Measurements from ENCODE around the gene RNU6-1.

Gene RNU6-1

DNA sequence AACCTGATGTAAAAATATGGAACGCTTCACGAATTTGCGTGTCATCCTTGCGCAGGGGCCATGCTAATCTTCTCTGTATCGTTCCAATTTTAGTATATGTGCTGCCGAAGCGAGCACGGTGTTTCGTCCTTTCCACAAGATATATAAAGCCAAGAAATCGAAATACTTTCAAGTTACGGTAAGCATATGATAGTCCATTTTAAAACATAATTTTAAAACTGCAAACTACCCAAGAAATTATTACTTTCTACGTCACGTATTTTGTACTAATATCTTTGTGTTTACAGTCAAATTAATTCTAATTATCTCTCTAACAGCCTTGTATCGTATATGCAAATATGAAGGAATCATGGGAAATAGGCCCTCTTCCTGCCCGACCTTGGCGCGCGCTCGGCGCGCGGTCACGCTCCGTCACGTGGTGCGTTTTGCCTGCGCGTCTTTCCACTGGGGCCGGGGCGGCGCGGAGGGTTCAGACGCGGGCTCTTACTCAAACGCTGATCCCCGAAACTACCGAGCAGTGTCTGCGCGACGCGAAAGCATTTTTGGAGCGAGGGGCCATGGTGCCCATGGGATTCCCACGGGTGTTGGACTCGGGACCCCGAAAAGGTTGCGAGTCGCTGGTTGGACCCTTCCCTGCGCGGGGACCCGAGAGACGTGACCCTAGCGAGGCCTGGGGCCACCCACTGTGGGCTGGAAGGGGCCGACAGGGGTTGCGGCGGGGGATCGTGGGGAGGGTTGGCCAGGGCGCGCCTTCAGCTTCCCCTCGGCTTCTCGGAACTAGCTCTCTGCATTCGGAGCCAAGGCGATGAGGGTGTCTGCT lies at the start of gene RNU6-1:
Gene RNU6-1, minus strand, starts transcription at position 117 of the 820 bp plus-strand sequence.
- H3K27ac ChIP-seq (ENCODE audit: low read depth, low read length) = peak within 1 kb of the TSS; percentile 97
- no peaks in the 10 kb centered on the region for H3K9me3 ChIP-seq (ENCODE audit: control insufficient read depth in 1 of 2, low read length in 2 of 2)
- peak within 1 kb of the TSS; percentile 93 to 97 for H3K4me3 ChIP-seq (ENCODE audit: low read depth in 1 of 2, low read length in 2 of 2)
- peaks cover 9 to 16% of the 10 kb centered on the region in 2 donors for H3K27me3 ChIP-seq (ENCODE audit: control insufficient read depth in 1 of 2, insufficient read depth in 2 of 2, low read length in 2 of 2)
- H3K9ac ChIP-seq (ENCODE audit: low read depth in 1 of 2, low read length in 2 of 2) = peak within 1 kb of the TSS; percentile 93 to 99
- H3K36me3 ChIP-seq (ENCODE audit: control insufficient read depth in 1 of 2, insufficient read depth in 2 of 2, low read length in 2 of 2) = no peaks in the 10 kb centered on the region
- peaks cover 25 to 26% of the 10 kb centered on the region in 2 donors for H3K4me1 ChIP-seq (ENCODE audit: control insufficient read depth in 1 of 2, insufficient read depth in 2 of 2, low read length in 2 of 2)

GRCh38 chr15:67887776-67888175 lies 47.9 kb upstream of the RNU6-1 start:
- Histone ChIP-seq H3K27me3 (ENCODE audit: control insufficient read depth in 1 of 2, insufficient read depth in 2 of 2, low read length in 2 of 2) (no peaks in the 10 kb centered on the region), H3K36me3 (ENCODE audit: control insufficient read depth in 1 of 2, insufficient read depth in 2 of 2, low read length in 2 of 2) (no peaks in the 10 kb centered on the region), H3K4me3 (ENCODE audit: low read depth in 1 of 2, low read length in 2 of 2) (no peak overlapping the region), H3K4me1 (ENCODE audit: control insufficient read depth in 1 of 2, insufficient read depth in 2 of 2, low read length in 2 of 2) (peaks cover 16 to 19% of the 10 kb centered on the region in 2 donors), H3K27ac (ENCODE audit: low read depth, low read length) (no peak overlapping the region), H3K9me3 (ENCODE audit: control insufficient read depth in 1 of 2, low read length in 2 of 2) (no peaks in the 10 kb centered on the region), H3K9ac (ENCODE audit: low read depth in 1 of 2, low read length in 2 of 2) (no peak overlapping the region)

- Histone ChIP-seq H3K36me3 (ENCODE audit: control insufficient read depth in 1 of 2, insufficient read depth in 2 of 2, low read length in 2 of 2) (no peaks in the 10 kb centered on the region), H3K4me1 (ENCODE audit: control insufficient read depth in 1 of 2, insufficient read depth in 2 of 2, low read length in 2 of 2) (peaks cover 17 to 19% of the 10 kb centered on the region in 2 donors), H3K27ac (ENCODE audit: low read depth, low read length) (no peak overlapping the region), H3K27me3 (ENCODE audit: control insufficient read depth in 1 of 2, insufficient read depth in 2 of 2, low read length in 2 of 2) (no peaks in the 10 kb centered on the region), H3K9me3 (ENCODE audit: control insufficient read depth in 1 of 2, low read length in 2 of 2) (no peaks in the 10 kb centered on the region), H3K9ac (ENCODE audit: low read depth in 1 of 2, low read length in 2 of 2) (no peak overlapping the region), H3K4me3 (ENCODE audit: low read depth in 1 of 2, low read length in 2 of 2) (no peak overlapping the region)
Observed at GRCh38 chr15:67885861-67886260, 46.0 kb upstream of the RNU6-1 start.

DNA sequence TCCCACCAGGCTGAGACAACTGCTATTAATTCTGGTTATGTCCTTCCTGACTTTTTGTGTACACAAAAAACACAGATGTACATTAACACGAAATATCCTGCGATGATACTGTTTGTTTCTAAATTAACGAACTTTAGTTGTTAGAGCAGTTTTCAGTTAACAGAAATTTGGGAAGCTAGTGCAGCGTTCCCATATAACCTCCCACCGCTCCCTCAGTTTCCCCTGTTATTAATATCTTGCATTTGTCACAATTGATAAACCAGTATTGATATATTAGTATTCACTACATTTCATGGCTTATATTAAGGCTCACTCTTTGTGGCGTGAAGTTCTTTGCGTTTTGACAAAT lies 45.3 kb upstream of the RNU6-1 start:
- no peaks in the 10 kb centered on the region for H3K36me3 ChIP-seq (ENCODE audit: control insufficient read depth in 1 of 2, insufficient read depth in 2 of 2, low read length in 2 of 2)
- peaks cover 19 to 20% of the 10 kb centered on the region in 2 donors for H3K4me1 ChIP-seq (ENCODE audit: control insufficient read depth in 1 of 2, insufficient read depth in 2 of 2, low read length in 2 of 2)
- H3K4me3 ChIP-seq (ENCODE audit: low read depth in 1 of 2, low read length in 2 of 2) = peak overlapping the region; percentile 57 to 66
- H3K27me3 ChIP-seq (ENCODE audit: control insufficient read depth in 1 of 2, insufficient read depth in 2 of 2, low read length in 2 of 2) = no peaks in the 10 kb centered on the region
- peak overlapping the region; percentile 83 for H3K27ac ChIP-seq (ENCODE audit: low read depth, low read length)
- peak overlapping the region; percentile 56 to 84 for H3K9ac ChIP-seq (ENCODE audit: low read depth in 1 of 2, low read length in 2 of 2)
- no peaks in the 10 kb centered on the region for H3K9me3 ChIP-seq (ENCODE audit: control insufficient read depth in 1 of 2, low read length in 2 of 2)

DNA sequence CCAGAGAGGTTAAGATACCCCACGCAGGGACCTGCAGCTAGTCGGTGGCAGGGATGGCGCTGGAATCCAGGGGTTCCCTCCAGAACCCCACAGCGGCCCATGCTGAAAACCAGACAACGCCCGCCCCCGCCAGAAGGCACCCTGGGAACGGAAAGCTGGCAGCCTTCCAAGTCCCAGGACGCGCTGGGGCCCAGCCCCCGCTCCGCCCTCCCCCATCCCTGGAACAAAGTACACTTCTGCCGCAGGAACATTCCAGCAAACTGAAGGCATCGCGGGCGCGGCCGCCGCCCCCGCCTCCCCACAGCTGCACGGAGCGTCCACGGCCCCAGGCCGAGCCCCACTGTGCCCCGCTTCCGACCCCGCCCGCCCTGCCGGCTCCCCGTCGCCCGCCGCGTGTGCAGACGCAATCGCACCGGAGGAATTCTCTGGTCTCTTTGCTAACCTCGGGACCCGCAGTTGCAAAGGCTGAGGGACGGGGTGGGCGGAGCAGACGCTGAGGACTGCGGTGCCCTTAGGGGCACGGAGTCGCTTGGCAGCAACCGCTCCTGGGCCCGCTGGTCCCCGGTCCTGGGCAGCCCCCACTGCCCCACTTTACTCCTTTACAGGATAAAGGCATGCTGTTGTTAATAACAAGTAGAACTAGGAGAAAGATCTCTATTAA lies 44.8 kb upstream of the RNU6-1 start:
- H3K9ac ChIP-seq (ENCODE audit: low read depth in 1 of 2, low read length in 2 of 2) = peak overlapping the region; percentile 56 to 84

GRCh38 chr15:67884009-67884408 lies 44.2 kb upstream of the RNU6-1 start:
- Histone ChIP-seq H3K27me3 (ENCODE audit: control insufficient read depth in 1 of 2, insufficient read depth in 2 of 2, low read length in 2 of 2) (no peaks in the 10 kb centered on the region), H3K36me3 (ENCODE audit: control insufficient read depth in 1 of 2, insufficient read depth in 2 of 2, low read length in 2 of 2) (no peaks in the 10 kb centered on the region), H3K9ac (ENCODE audit: low read depth in 1 of 2, low read length in 2 of 2) (peak overlapping the region in 1 of 2 donors; percentile 48), H3K9me3 (ENCODE audit: control insufficient read depth in 1 of 2, low read length in 2 of 2) (no peaks in the 10 kb centered on the region), H3K27ac (ENCODE audit: low read depth, low read length) (no peak overlapping the region), H3K4me1 (ENCODE audit: control insufficient read depth in 1 of 2, insufficient read depth in 2 of 2, low read length in 2 of 2) (peaks cover 19 to 20% of the 10 kb centered on the region in 2 donors), H3K4me3 (ENCODE audit: low read depth in 1 of 2, low read length in 2 of 2) (peak overlapping the region; percentile 57 to 66)

More for the DNA sequence above, 44.8 kb upstream of the RNU6-1 start:
- Histone ChIP-seq H3K36me3 (ENCODE audit: control insufficient read depth in 1 of 2, insufficient read depth in 2 of 2, low read length in 2 of 2) (no peaks in the 10 kb centered on the region), H3K27ac (ENCODE audit: low read depth, low read length) (peak overlapping the region; percentile 83), H3K27me3 (ENCODE audit: control insufficient read depth in 1 of 2, insufficient read depth in 2 of 2, low read length in 2 of 2) (no peaks in the 10 kb centered on the region), H3K4me1 (ENCODE audit: control insufficient read depth in 1 of 2, insufficient read depth in 2 of 2, low read length in 2 of 2) (peaks cover 19 to 20% of the 10 kb centered on the region in 2 donors), H3K4me3 (ENCODE audit: low read depth in 1 of 2, low read length in 2 of 2) (peak overlapping the region; percentile 57 to 66), H3K9me3 (ENCODE audit: control insufficient read depth in 1 of 2, low read length in 2 of 2) (no peaks in the 10 kb centered on the region)

GRCh38 chr15:67883234-67883773 lies 43.5 kb upstream of the RNU6-1 start:
- no peaks in the 10 kb centered on the region for H3K27me3 ChIP-seq (ENCODE audit: control insufficient read depth in 1 of 2, insufficient read depth in 2 of 2, low read length in 2 of 2)
- no peaks in the 10 kb centered on the region for H3K9me3 ChIP-seq (ENCODE audit: control insufficient read depth in 1 of 2, low read length in 2 of 2)
- H3K27ac ChIP-seq (ENCODE audit: low read depth, low read length) = no peak overlapping the region
- no peak overlapping the region for H3K9ac ChIP-seq (ENCODE audit: low read depth in 1 of 2, low read length in 2 of 2)
- H3K4me1 ChIP-seq (ENCODE audit: control insufficient read depth in 1 of 2, insufficient read depth in 2 of 2, low read length in 2 of 2) = peaks cover 19 to 20% of the 10 kb centered on the region in 2 donors
- H3K36me3 ChIP-seq (ENCODE audit: control insufficient read depth in 1 of 2, insufficient read depth in 2 of 2, low read length in 2 of 2) = no peaks in the 10 kb centered on the region
- H3K4me3 ChIP-seq (ENCODE audit: low read depth in 1 of 2, low read length in 2 of 2) = no peak overlapping the region

DNA sequence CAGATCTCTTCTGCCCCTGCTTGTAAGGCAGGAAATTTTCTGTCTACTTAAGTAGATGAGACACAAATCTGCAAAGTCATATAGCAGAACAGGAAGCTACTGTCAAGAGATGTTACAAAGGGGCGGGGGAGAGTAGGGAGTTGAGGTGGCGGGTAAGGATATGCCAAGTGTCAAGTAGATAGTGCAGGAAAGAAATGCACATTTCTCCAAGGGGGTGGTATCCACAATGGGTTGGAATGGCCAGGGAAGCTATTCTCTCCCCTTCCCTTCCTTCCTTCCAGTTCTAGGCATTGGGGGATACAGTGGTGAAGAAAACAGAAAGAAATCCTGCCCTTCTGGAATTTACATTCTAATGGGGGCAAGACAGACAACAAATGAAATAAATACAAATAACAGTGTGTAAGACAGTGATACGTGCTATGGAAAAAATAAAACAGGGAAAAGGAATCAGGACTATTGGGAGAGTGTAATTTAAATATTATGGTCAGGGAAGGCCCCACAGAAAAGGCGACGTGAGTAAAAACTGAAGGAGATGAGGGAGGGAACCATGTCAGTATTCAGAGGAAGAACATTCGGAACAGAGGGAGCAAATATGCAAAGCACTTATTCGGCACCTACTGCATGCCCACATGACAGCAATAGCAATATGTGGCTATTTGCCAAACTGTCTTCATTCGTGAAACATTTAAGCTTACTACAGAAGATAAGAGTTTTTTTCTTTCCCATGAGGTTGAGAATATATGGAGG lies 42.8 kb upstream of the RNU6-1 start:
- no peaks in the 10 kb centered on the region for H3K27me3 ChIP-seq (ENCODE audit: control insufficient read depth in 1 of 2, insufficient read depth in 2 of 2, low read length in 2 of 2)
- H3K4me3 ChIP-seq (ENCODE audit: low read depth in 1 of 2, low read length in 2 of 2) = no peak overlapping the region
- H3K9me3 ChIP-seq (ENCODE audit: control insufficient read depth in 1 of 2, low read length in 2 of 2) = no peaks in the 10 kb centered on the region
- no peaks in the 10 kb centered on the region for H3K36me3 ChIP-seq (ENCODE audit: control insufficient read depth in 1 of 2, insufficient read depth in 2 of 2, low read length in 2 of 2)
- peaks cover 15 to 20% of the 10 kb centered on the region in 2 donors for H3K4me1 ChIP-seq (ENCODE audit: control insufficient read depth in 1 of 2, insufficient read depth in 2 of 2, low read length in 2 of 2)
- H3K27ac ChIP-seq (ENCODE audit: low read depth, low read length) = no peak overlapping the region
- no peak overlapping the region for H3K9ac ChIP-seq (ENCODE audit: low read depth in 1 of 2, low read length in 2 of 2)

DNA sequence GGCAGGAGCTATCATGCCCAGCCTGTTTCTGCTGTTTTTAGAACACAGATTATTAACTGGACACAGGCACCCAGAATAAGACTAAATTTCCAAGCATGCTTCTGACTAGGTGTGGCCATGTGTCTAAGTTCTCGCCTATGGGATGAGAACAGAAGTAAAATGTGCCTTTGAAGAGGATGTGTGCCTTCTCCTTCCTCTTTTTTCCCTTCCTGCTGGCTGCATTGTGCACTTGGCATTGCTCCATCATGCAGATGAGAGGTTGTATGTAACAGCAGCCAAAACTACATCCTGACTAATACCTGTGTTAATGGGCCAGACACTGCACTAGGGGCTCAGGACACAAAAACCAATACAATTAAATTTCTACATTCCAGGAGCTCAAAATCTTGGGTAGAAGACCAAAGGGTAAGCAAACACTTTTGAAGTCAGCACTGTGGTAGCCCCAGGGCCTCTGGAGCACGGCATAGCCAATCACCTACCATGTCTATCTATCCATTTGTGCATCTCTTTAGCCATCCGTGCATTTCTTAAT lies 40.9 kb upstream of the RNU6-1 start:
- no peaks in the 10 kb centered on the region for H3K27me3 ChIP-seq (ENCODE audit: control insufficient read depth in 1 of 2, insufficient read depth in 2 of 2, low read length in 2 of 2)
- no peak overlapping the region for H3K4me3 ChIP-seq (ENCODE audit: low read depth in 1 of 2, low read length in 2 of 2)
- H3K9ac ChIP-seq (ENCODE audit: low read depth in 1 of 2, low read length in 2 of 2) = no peak overlapping the region
- H3K36me3 ChIP-seq (ENCODE audit: control insufficient read depth in 1 of 2, insufficient read depth in 2 of 2, low read length in 2 of 2) = no peaks in the 10 kb centered on the region
- H3K27ac ChIP-seq (ENCODE audit: low read depth, low read length) = no peak overlapping the region
- H3K4me1 ChIP-seq (ENCODE audit: control insufficient read depth in 1 of 2, insufficient read depth in 2 of 2, low read length in 2 of 2) = peaks cover 15 to 20% of the 10 kb centered on the region in 2 donors
- H3K9me3 ChIP-seq (ENCODE audit: control insufficient read depth in 1 of 2, low read length in 2 of 2) = no peaks in the 10 kb centered on the region

All from duodenal mucosa (tissue), 2 donors.